Gastrocnemius medialis (tissue), 4 donors: ENCODE measurements around the gene BRINP1.

Experiments used
- POLR2A ChIP-seq, 2 donors: fragments of 450-650 bp; IDR thresholded peaks; one replicate each; pipeline ENCODE4 v1.6.1; 2017; ENCODE audit warnings: antibody characterized with exemption in 2 of 2, mild to moderate bottlenecking in 2 of 2, moderate library complexity in 2 of 2
- TF ChIP-seq, protein P1 (sequence below), 5 experiments: fragments of 450-650 bp in 3 of 5; fragments of 200-600 bp in 2 of 5; sonication (generic) in 2 of 5; IDR thresholded peaks in 4 of 5; conservative IDR thresholded peaks in 1 of 5; 1 replicate in 4 of 5; 2 replicates in 1 of 5; pipeline ENCODE4 v1.5.1; 2016 to 2019; ENCODE audit warnings: antibody characterized with exemption in 5 of 5, mild to moderate bottlenecking in 3 of 5, moderate library complexity in 3 of 5

DNA sequence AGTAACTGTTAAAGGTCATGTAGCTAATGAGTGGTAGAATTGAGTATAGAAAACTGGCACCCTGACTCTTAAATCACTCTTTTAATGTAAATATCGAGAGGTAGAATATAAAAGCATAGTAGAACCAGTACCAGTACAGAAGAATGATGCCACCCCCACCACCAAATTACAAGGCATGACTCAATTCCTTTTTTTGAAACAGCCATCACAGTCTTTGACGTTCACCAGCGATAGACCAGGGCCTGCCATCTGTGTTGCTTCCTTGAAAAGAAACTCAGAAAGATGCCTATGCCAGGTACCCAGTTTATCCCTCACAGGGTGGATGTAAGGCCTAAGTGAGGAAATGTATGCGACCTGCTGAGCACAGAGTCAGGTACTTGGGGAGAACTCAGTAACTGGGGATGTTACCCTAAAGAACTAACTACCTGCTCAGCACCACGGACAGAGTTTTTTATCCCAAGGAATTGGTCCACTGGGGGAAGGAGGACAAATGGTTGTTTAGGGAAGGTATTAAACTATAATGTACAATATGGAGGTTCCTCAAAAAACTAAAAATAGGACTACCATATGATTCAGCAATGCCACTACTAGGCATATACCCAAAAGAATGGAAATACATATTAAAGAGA is 116.5 kb downstream of the BRINP1 start:
- TF ChIP-seq, protein P1, sequence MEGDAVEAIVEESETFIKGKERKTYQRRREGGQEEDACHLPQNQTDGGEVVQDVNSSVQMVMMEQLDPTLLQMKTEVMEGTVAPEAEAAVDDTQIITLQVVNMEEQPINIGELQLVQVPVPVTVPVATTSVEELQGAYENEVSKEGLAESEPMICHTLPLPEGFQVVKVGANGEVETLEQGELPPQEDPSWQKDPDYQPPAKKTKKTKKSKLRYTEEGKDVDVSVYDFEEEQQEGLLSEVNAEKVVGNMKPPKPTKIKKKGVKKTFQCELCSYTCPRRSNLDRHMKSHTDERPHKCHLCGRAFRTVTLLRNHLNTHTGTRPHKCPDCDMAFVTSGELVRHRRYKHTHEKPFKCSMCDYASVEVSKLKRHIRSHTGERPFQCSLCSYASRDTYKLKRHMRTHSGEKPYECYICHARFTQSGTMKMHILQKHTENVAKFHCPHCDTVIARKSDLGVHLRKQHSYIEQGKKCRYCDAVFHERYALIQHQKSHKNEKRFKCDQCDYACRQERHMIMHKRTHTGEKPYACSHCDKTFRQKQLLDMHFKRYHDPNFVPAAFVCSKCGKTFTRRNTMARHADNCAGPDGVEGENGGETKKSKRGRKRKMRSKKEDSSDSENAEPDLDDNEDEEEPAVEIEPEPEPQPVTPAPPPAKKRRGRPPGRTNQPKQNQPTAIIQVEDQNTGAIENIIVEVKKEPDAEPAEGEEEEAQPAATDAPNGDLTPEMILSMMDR (IDR thresholded peaks at IDR 0.05 in 4 of 5, conservative IDR thresholded peaks at IDR 0.05 in 1 of 5): no peak
- TF ChIP-seq POLR2A (IDR thresholded peaks at IDR 0.05): no peak
